NCI-H1436 (cell line): ENCODE data around the gene C2CD3.
"Not testable (repeated sequence)": the region's sequence is repeated elsewhere in the genome, so short reads cannot be mapped to it uniquely, and the experiment has no call there.

Source experiments
- DNase-seq: peaks from one replicate; lab custom pipeline; 2025; lab: John Stamatoyannopoulos, UW

Gene C2CD3

DNA sequence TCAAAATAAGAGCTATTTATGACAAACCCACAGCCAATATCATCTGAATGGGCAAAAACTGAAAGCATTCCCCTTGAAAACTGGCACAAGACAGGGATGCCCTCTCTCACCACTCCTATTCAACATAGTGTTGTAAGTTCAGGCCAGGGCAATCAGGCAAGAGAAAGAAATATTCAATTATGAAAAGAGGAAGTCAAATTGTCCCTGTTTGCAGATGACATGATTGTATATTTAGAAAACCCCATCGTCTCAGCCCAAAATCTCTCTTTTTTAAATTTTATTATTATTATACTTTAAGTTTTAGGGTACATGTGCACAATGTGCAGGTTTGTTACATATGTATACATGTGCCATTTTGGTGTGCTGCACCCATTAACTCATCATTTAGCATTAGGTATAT is 107.2 kb downstream of the C2CD3 start:
- DNase-seq, result not testable (repeated sequence)

GRCh38 chr11:74061599-74061998 is 109.2 kb downstream of the C2CD3 start:
- not testable (repeated sequence) for DNase-seq

GRCh38 chr11:74057249-74058151 is 113.3 kb downstream of the C2CD3 start:
- no peak for DNase-seq

DNA sequence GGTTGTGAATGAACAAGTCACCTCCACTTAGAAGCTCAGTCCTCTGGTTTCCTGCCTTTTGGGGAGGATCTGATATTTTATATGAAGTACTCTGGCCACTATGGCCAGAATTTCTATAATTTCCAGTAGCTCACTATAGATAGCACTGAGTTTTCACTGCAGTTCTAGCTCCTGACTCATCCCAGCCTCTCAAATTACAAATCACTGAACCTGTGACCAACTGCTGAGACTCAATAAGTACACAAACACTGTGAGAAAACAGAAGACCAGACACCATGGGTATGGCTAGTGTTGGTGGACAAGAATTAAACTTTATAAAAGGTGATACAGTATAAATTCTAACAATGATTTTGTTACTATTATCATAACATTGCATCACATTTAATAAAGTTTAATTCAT is 114.9 kb downstream of the C2CD3 start:
- no peak for DNase-seq

- DNase-seq, result no peak
Measured at GRCh38 chr11:74050465-74050864, 120.3 kb downstream of the C2CD3 start.

DNA sequence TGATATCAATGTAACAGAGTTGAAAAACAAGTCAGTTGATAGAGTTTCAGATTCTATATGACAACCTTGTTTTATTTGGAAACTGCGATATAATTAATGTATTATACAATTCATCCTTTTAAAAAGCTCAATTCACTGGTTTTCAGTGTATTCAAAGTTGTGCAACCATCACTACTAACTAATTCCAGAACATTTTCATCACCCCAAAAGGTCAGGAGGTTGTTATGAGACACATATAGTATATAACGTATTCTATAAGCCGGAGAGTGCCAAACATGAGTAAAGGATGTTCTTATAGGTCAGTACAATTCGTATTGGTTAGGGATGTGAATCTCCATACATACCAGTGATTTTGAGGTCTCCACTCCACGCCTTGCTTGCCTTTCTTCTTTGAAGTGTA is 121.8 kb downstream of the C2CD3 start:
- DNase-seq, result no peak

DNA sequence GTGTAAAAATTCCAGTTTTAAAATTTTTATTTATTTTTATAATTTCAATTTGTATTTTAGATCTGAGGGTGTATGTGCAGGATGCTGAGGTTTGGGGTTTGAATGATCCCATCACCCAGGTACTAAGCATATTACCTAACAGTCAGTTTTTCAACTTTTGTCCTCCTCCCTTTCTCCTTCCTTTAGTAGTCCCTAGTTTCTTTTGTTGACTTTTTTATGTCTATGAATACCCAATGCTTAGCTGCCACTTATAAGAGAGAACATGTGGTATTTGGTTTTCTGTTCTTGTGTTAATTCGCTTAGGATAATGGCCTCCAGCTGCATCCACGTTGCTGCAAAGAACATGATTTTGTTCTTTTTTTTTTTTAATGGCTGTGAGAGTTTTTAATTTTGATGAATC is 126.3 kb downstream of the C2CD3 start:
- DNase-seq, result no peak

- no peak for DNase-seq
Measured at GRCh38 chr11:74043450-74043849, 127.4 kb downstream of the C2CD3 start.

DNA sequence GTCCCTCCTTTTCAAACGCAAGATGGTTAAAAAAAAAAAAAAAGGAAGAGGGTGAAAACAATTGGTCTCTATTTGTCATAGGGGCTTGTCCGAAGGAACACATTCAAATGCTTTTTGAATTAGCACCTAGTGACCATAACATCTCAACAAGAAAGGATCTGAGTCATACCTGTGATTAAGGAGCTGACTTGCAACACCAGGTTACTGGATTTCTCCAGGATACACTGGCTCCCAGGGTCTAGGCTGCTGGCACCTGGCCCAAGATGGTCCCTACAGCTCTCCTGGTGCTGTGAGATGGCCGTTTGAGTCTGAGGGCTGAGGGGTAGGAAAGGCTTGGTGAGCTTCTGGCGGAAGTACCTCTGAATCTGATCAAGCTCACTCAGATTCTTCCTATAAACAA is 133.5 kb downstream of the C2CD3 start:
- DNase-seq, result no peak

DNA sequence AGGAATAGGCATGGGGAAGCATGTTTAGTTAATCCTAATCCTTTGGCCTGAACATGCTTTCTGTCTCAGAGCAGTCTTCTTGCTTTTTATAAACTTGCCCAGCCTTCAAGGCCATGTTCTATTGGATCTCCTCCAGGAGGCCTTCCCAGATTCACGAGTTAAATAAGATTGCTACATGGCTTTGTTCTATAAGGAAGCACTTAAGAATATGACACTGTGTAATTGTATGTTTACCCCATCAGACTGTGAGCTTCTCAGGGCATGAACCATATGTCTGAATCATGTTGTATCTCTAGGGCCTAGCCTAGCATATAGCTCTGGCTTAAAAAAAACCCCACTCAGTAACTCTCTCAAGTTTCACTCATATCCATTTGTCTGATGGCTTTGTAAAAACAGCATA is 135.5 kb downstream of the C2CD3 start:
- no peak for DNase-seq

DNA sequence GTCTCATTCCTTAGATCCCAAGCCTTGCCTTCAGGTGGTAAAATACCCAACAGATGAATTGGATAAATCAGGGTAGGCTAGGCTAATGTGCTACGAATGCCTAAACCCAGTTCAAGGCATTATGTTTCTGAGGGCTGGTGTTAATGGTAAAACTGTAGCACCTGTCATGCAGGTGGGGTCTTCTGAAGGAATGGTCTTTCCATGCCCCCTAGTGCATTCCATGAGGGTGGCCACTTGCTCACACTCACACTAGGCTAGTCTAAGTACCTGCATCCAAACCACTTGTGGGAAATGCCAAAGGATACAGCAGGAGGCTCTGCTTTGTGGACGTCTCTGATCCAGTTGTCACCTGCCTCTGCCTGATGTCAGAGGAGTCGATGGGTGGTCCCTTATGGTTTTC is 137.8 kb downstream of the C2CD3 start:
- DNase-seq, result no peak

- no peak for DNase-seq
Measured at GRCh38 chr11:74030723-74031676, 139.8 kb downstream of the C2CD3 start.

- DNase-seq, result no peak
Measured at GRCh38 chr11:74025467-74026166, 145.2 kb downstream of the C2CD3 start.

DNA sequence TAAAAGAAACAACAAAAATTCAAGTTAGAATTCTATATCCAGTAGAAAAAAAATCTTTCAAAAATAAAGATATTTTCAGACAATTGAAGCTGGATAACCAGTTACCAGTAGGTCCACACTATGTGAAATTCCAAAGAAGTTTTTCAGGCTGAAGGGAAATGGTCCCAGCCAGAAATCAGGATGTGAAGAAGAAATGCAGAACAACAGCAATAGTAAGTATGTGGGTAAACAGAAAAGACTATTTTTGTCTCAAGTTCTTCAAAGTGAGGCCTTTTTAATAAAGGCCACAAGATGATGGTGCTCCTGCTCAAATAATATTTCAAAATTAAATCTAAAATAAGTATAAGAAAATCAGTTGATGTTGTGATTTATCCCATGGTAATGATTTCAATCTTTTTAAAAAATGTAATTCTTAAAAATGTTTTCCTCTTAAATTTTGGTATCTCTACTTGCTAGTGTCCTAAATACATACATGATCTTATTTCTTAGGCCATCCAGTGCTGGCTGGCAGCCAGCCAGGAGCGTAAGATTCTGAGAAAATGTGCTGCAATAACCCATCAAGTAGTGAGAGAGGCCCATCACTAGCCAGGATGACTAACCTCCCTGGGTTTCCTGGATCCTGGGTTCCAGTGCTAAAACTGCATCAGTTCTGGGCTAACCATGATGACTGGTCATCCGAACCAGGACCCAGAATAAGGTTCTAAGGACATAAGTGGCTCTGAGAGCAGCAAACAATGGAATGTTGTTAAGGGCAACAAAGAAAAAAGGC is 146.4 kb downstream of the C2CD3 start:
- no peak for DNase-seq

DNA sequence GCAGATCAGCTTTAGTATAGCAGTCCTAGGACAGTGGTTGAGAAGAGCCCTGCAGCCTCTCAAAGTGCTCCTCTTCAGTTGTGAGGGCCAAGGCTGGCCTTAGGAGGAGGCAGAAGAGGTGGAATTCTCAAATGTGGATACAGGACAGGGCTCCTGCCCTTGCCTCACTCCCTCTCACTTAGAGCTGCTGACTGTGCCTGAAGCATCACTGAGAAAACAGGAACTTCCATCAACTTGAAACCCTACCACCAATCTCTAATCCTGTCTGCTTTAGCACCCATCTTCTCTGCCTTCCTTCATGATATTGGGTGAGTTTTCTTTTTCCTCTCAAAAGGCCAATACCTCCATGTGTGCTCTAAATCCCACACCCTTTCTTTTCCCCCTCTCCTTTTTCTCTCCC is 147.5 kb downstream of the C2CD3 start:
- no peak for DNase-seq

DNA sequence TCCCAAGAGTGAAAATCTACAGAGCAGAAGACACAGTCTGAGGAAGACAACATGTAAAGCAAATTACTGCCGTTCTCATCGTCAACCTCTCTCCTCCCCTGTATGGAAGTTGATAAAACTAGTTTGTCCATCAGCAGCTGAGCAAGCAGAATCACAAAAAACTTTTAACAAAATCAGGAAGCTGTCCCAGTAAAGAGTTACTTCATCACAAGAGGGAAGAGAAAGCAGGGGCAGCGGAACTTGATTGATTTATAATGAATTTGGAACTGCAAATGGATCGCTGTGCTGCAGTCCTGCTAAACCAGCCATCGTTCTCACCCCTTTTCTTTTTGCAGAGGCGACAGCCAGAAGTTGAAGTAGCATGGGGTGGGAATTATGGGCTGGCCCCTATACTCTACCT is 148.3 kb downstream of the C2CD3 start:
- no peak for DNase-seq

DNA sequence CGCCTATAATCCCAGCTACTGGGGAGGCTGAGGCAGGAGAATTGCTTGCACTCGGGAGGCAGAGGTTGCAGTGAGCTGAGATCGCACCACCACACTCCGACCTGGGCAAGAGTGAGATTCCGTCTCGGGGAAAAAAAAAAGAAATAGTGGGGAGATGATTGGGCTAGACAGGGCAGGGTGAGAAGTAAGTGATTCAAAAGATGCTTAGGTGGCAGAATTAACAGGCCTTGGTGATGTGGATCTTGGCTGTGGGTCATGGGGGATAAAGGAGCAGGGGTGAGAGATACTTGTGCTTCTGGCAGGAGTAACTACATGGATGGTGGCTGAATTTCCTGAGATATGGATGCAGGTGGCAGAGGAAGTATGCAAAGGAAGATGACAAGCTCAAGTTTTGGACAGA is 148.8 kb downstream of the C2CD3 start:
- no peak for DNase-seq

- no peak for DNase-seq
Measured at GRCh38 chr11:74020539-74020938, 150.3 kb downstream of the C2CD3 start.

DNA sequence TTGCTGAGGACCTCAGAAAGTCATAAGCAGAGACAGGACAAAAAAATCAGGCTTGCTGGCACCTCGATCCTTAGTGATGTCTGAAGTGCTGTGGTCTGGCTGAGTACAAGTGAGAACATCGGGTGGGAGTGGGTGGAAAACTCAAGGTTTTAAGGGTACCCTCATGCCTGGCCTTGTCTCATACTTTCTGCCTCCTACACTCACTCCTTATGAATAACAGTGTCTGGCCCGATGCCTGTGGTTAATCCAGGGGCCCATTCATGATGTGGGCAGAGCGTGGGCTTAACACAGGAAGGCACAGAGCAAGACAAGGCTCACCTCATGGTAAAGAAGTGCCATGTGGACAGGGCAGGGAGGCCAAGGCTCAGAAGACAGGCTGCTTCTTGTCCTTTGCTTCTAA is 150.9 kb downstream of the C2CD3 start:
- DNase-seq, result no peak

DNA sequence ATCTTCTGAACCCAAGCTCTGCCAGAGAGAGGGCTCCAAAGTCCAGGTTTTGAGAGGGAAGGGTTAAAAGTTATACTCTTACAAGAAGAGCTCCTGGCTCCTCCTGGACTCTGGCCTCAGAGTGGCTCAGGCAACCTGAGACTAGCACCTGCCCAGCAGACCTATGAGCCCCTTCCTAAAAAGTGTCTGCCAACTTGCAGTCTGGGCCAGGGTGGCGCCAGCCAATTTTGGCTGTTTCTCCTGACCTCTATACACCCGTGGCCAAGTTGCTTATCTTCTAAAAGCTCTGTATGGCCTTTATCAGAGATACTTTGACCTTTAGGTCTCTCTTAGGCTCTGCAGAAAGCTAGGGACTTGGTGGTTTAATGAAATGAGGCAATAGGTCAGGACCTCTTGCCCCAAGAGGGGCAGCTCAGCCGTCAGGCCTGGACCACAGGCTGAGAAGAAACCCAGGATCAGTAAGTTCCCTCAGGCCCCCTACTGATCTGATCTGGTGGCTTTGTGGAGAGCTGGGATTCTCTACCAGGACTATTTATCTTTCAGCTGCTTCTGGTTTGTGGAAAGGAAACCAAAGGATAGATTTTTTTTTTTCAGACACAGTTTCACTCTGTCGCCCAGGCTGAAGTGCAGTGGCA is 151.6 kb downstream of the C2CD3 start:
- DNase-seq, result no peak
